Raji (cell line): ENCODE measurements around the gene ROPN1L.

Source experiments
- POLR2A ChIP-seq: IDR thresholded peaks from 2 replicates; pipeline ENCODE4 v1.6.1; 2011; ENCODE audit warnings: low read depth, low read length, control low read depth; ENCODE audit not compliant: insufficient read depth

ROPN1L gene

GRCh38 chr5:10421896-10422691, 19.6 kb upstream of the ROPN1L start:
- no peak for TF ChIP-seq POLR2A

GRCh38 chr5:10423022-10423421, 18.7 kb upstream of the ROPN1L start:
- TF ChIP-seq POLR2A, result no peak

- no peak for TF ChIP-seq POLR2A
These were observed 17.5 kb upstream of the ROPN1L start for GRCh38 chr5:10424124-10424731.

GRCh38 chr5:10427201-10427600, 14.5 kb upstream of the ROPN1L start:
- no peak for TF ChIP-seq POLR2A

GRCh38 chr5:10427978-10428377, 13.7 kb upstream of the ROPN1L start:
- TF ChIP-seq POLR2A, result no peak

- TF ChIP-seq POLR2A, result no peak
These were observed 10.3 kb upstream of the ROPN1L start for GRCh38 chr5:10431415-10431814.

GRCh38 chr5:10432059-10433008, 9.3 kb upstream of the ROPN1L start:
- no peak for TF ChIP-seq POLR2A

GRCh38 chr5:10434392-10434791, 7.3 kb upstream of the ROPN1L start:
- TF ChIP-seq POLR2A, result no peak

- no peak for TF ChIP-seq POLR2A
These were observed 3.4 kb upstream of the ROPN1L start for GRCh38 chr5:10438301-10438700.

- TF ChIP-seq POLR2A, result no peak
These were observed 2.0 kb upstream of the ROPN1L start for GRCh38 chr5:10439692-10440091.

GRCh38 chr5:10440367-10440990, 1.2 kb upstream of the ROPN1L start:
- no peak for TF ChIP-seq POLR2A

GRCh38 chr5:10441992-10442435, 335 bp downstream of the ROPN1L start:
- no peak for TF ChIP-seq POLR2A

GRCh38 chr5:10442576-10442975, 897 bp downstream of the ROPN1L start:
- TF ChIP-seq POLR2A, result no peak

- TF ChIP-seq POLR2A, result no peak
These were observed 3.7 kb downstream of the ROPN1L start for GRCh38 chr5:10445352-10445751.

GRCh38 chr5:10446490-10446889, 4.8 kb downstream of the ROPN1L start:
- no peak for TF ChIP-seq POLR2A

GRCh38 chr5:10447041-10447440, 5.4 kb downstream of the ROPN1L start:
- TF ChIP-seq POLR2A, result no peak
